ENCODE data around the gene DIAPH2. TPM values are rescaled to one million over a fixed set of nuclear protein-coding genes. Genes with fewer than 3 reads are reported as not detected.

DIAPH2 gene
- total RNA-seq, 1 donor from 2014 or later: 3.8 TPM

DNA sequence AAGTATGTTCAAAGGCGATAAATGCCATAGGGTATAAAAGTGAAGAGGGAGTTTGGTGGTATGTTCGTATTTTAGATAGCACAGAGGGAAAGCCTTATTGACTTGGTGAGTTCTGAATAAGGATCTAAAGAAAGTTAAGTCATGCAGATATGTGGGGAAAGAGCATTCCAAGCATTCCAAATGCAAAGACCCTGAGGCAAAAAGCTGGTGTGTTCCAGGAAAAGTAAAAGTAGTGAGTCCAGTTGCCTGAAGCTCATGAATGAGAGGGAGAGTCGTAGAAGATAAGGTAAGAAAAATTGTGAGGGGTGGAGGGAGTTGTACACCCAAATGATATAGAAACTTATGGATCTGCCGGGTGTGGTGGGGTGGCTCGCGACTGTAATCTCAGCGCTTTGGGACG is 625.7 kb downstream of the DIAPH2 start:
- Mint-ChIP-seq H3K27ac (ENCODE audit: unreplicated experiment) (no peak overlapping the region), H3K4me3 (ENCODE audit: unreplicated experiment) (no peak overlapping the region), H3K4me1 (ENCODE audit: low read depth, unreplicated experiment) (no peaks in the 10 kb centered on the region), H3K36me3 (ENCODE audit: unreplicated experiment) (no peaks in the 10 kb centered on the region), H3K9me3 (ENCODE audit: unreplicated experiment) (no peaks in the 10 kb centered on the region), H3K27me3 (ENCODE audit: unreplicated experiment) (no peaks in the 10 kb centered on the region)
- DNase-seq: no peak
- TF ChIP-seq, protein P1, sequence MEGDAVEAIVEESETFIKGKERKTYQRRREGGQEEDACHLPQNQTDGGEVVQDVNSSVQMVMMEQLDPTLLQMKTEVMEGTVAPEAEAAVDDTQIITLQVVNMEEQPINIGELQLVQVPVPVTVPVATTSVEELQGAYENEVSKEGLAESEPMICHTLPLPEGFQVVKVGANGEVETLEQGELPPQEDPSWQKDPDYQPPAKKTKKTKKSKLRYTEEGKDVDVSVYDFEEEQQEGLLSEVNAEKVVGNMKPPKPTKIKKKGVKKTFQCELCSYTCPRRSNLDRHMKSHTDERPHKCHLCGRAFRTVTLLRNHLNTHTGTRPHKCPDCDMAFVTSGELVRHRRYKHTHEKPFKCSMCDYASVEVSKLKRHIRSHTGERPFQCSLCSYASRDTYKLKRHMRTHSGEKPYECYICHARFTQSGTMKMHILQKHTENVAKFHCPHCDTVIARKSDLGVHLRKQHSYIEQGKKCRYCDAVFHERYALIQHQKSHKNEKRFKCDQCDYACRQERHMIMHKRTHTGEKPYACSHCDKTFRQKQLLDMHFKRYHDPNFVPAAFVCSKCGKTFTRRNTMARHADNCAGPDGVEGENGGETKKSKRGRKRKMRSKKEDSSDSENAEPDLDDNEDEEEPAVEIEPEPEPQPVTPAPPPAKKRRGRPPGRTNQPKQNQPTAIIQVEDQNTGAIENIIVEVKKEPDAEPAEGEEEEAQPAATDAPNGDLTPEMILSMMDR (IDR thresholded peaks at IDR 0.05; ENCODE audit: partially characterized antibody, unreplicated experiment): no peak

DNA sequence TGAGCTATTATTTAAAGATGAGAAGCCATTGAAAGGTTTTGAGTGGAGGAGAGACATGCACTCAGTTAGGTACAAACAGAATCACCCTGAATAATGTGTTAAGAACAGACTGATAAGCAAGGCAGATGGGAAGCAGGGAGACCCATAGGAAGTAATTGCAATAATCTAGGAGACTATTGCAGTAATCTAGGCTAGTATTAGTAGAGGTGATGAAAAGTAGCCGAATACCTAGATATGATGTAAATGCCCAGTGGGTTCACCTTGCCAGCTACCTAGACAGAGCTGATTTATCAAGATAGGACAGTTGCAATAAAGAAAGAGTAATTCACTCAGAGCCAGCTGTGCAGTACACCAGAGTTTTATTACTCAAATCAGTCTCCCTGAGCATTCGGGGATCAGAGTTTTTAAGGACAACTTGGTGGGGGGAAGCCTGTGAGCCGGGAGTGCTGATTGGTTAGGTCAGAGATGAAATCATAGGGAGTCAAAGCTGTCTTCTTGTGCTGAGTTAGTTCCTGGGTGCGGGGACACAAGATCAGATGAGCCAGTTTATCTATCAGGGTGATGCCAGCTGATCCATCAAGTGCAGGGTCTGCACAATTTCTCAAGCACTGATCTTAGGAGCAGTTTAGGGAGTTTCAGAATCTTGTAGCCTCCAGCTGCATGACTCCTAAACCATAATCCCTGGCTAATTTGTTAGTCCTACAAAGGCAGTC is 626.6 kb downstream of the DIAPH2 start:
- Mint-ChIP-seq H3K27me3 (ENCODE audit: unreplicated experiment) (no peaks in the 10 kb centered on the region), H3K36me3 (ENCODE audit: unreplicated experiment) (no peaks in the 10 kb centered on the region), H3K27ac (ENCODE audit: unreplicated experiment) (no peak overlapping the region), H3K4me1 (ENCODE audit: low read depth, unreplicated experiment) (no peaks in the 10 kb centered on the region), H3K9me3 (ENCODE audit: unreplicated experiment) (no peaks in the 10 kb centered on the region), H3K4me3 (ENCODE audit: unreplicated experiment) (no peak overlapping the region)
- TF ChIP-seq, protein P1 (IDR thresholded peaks at IDR 0.05; ENCODE audit: partially characterized antibody, unreplicated experiment): no peak
- DNase-seq: no peak

DNA sequence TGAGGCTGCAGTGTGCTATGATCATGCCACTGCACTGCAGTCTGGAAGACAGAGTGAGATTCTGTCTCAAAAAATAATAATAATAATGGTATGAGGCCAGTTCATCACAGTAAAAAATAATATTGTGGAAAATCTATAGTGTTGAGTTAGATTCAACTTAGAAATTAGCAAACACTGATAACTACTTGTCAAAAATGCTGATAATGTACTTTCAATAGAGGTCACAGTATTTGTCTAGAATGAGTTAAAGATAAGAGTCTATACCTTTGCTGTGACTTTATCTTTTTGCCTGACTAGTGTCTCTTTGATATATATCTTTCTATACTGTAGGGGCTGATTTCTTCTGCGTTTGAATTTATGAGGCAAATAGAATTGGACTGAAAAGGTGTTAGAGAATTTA is 629.7 kb downstream of the DIAPH2 start:
- no peaks in the 10 kb centered on the region for H3K36me3 Mint-ChIP-seq (ENCODE audit: unreplicated experiment)
- H3K4me1 Mint-ChIP-seq (ENCODE audit: low read depth, unreplicated experiment): no peaks in the 10 kb centered on the region
- TF ChIP-seq, protein P1 (IDR thresholded peaks at IDR 0.05; ENCODE audit: partially characterized antibody, unreplicated experiment): no peak
- H3K27ac Mint-ChIP-seq (ENCODE audit: unreplicated experiment): no peak overlapping the region
- no peak overlapping the region for H3K4me3 Mint-ChIP-seq (ENCODE audit: unreplicated experiment)
- H3K9me3 Mint-ChIP-seq (ENCODE audit: unreplicated experiment): no peaks in the 10 kb centered on the region
- no peaks in the 10 kb centered on the region for H3K27me3 Mint-ChIP-seq (ENCODE audit: unreplicated experiment)
- no peak for DNase-seq

DNA sequence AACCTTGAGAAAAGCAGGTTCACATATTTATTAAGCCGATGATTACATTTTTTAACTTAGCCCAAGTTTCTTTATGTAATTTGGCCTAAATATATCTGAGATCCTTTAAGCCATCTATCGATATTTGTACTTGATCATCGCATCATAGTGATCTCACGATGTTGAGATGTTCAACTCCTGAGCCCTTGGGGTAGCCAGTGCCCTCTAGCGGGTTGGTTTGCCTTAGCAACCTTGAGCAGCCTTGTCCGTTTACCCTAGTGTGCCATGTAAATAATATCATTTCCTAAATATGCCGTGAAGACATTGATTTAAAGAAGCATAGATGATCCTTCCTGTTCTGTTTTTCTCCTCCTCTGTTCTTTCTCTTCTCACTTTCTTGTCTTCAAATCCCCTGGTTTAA is 631.3 kb downstream of the DIAPH2 start:
- H3K4me1 Mint-ChIP-seq (ENCODE audit: low read depth, unreplicated experiment): no peaks in the 10 kb centered on the region
- no peak overlapping the region for H3K27ac Mint-ChIP-seq (ENCODE audit: unreplicated experiment)
- DNase-seq: peak; percentile 24
- TF ChIP-seq, protein P1 (IDR thresholded peaks at IDR 0.05; ENCODE audit: partially characterized antibody, unreplicated experiment): no peak
- H3K4me3 Mint-ChIP-seq (ENCODE audit: unreplicated experiment): no peak overlapping the region
- H3K36me3 Mint-ChIP-seq (ENCODE audit: unreplicated experiment): no peaks in the 10 kb centered on the region
- no peaks in the 10 kb centered on the region for H3K9me3 Mint-ChIP-seq (ENCODE audit: unreplicated experiment)
- H3K27me3 Mint-ChIP-seq (ENCODE audit: unreplicated experiment): no peaks in the 10 kb centered on the region

DNA sequence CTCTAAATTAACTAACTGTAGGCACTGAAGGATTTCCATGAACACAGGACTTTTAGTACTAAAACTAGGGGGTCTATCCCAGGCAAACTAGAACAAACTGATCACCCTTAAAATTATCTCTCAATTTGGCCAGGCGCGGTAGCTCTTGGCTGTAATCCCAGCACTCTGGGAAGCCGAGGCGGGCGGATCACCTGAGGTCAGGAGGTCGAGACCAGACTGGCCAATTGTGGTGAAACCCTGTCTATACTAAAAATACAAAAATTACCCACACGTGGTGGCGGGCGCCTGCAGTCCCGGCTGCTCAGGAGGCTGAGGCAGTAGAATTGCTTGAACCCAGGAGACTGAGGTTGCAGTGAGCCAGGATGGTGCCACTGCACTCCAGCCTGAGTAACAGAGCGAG is 635.7 kb downstream of the DIAPH2 start:
- Mint-ChIP-seq H3K27me3 (ENCODE audit: unreplicated experiment) (no peaks in the 10 kb centered on the region), H3K9me3 (ENCODE audit: unreplicated experiment) (no peaks in the 10 kb centered on the region), H3K36me3 (ENCODE audit: unreplicated experiment) (no peaks in the 10 kb centered on the region), H3K4me1 (ENCODE audit: low read depth, unreplicated experiment) (no peaks in the 10 kb centered on the region), H3K4me3 (ENCODE audit: unreplicated experiment) (no peak overlapping the region), H3K27ac (ENCODE audit: unreplicated experiment) (no peak overlapping the region)
- TF ChIP-seq, protein P1 (IDR thresholded peaks at IDR 0.05; ENCODE audit: partially characterized antibody, unreplicated experiment): no peak
- no peak for DNase-seq

Measured in glutamatergic neuron (in vitro differentiated cells).